ENCODE measurements around the gene RNFT2. TPM values are rescaled to one million over a fixed set of nuclear protein-coding genes. Genes with fewer than 3 reads are reported as not detected.

The RNFT2 gene
- total RNA-seq, 1 experiment from 2014 or later, result 34.9 TPM

DNA sequence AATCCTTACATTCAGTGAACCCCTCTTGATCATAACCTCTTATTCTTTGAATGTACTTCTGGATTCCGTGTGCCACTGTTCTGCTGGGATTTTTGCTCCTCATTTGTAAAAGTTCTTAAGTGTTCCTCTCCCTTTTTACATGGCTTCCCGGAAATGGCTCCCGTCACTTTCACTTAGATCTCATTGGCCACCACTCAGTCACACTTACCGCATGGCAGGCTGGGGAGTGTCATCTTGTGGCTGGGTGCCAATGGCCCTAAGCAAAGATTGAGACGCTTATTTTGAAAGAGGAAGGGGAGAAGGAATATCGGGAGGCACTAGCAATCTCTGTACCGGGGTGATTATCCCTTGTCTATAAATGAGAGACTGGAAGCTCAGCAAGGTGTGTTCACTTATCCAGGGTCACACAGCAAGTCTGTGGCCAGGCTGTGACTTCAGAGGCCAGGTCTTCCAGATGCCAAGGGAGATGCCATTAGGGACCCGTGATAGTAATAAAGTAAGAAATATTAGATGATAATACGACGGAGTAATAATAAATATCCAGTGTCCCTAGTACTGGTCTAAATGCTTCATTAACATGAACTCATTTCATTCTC lies 68.8 kb downstream of the RNFT2 start:
- ChIA-PET CTCF (no interaction called here), POLR2A (no interaction called here), RAD21 (ENCODE audit: low non-redundant PET in 1 of 2, low total read pairs in 2 of 2, uncharacterized antibody in 2 of 2, unreplicated experiment in 2 of 2) (no interaction called here)
- no peak for DNase-seq (ENCODE audit: low read depth, low spot score)
- no peaks in the 10 kb centered on the region for H3K27me3 ChIP-seq (ENCODE audit: insufficient read depth, low read length)
- TF ChIP-seq, protein P1, sequence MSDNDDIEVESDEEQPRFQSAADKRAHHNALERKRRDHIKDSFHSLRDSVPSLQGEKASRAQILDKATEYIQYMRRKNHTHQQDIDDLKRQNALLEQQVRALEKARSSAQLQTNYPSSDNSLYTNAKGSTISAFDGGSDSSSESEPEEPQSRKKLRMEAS (IDR thresholded peaks at IDR 0.05), result no peak
- TF ChIP-seq EZH2 (IDR thresholded peaks at IDR 0.05) (no peak), EZH2phosphoT487 (IDR thresholded peaks at IDR 0.05; ENCODE audit: borderline replicate concordance) (no peak)
- TF ChIP-seq, protein P2, sequence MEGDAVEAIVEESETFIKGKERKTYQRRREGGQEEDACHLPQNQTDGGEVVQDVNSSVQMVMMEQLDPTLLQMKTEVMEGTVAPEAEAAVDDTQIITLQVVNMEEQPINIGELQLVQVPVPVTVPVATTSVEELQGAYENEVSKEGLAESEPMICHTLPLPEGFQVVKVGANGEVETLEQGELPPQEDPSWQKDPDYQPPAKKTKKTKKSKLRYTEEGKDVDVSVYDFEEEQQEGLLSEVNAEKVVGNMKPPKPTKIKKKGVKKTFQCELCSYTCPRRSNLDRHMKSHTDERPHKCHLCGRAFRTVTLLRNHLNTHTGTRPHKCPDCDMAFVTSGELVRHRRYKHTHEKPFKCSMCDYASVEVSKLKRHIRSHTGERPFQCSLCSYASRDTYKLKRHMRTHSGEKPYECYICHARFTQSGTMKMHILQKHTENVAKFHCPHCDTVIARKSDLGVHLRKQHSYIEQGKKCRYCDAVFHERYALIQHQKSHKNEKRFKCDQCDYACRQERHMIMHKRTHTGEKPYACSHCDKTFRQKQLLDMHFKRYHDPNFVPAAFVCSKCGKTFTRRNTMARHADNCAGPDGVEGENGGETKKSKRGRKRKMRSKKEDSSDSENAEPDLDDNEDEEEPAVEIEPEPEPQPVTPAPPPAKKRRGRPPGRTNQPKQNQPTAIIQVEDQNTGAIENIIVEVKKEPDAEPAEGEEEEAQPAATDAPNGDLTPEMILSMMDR (IDR thresholded peaks at IDR 0.05 in 2 of 3, conservative IDR thresholded peaks at IDR 0.05 in 1 of 3; ENCODE audit: borderline replicate concordance in 1 of 3, insufficient read depth in 1 of 3, low read depth in 2 of 3, low read length in 2 of 3), result no peak
- intact Hi-C loops (cut with micrococcal nuclease), result no loop called here
- H3K4me3 ChIP-seq (replicated peaks in 1 of 2; ENCODE audit: low read depth in 1 of 2, low read length in 2 of 2), result no peak overlapping the region
- H3K36me3 ChIP-seq (ENCODE audit: control insufficient read depth in 1 of 2, insufficient read depth in 2 of 2, low read length in 2 of 2), result no peaks in the 10 kb centered on the region
- no peak overlapping the region for H3K4me2 ChIP-seq (ENCODE audit: low read length)
- no TSS peak for BruUV-seq (replicated peaks)
- H3K9me3 ChIP-seq (ENCODE audit: control insufficient read depth in 1 of 2, insufficient read depth in 1 of 2, low read depth in 1 of 2, low read length in 2 of 2), result no peaks in the 10 kb centered on the region
- H3K9ac ChIP-seq (ENCODE audit: low read length), result no peak overlapping the region
- no peaks in the 10 kb centered on the region for H3K79me2 ChIP-seq (ENCODE audit: insufficient read depth, low read length)
- H3K9me2 ChIP-seq (ENCODE audit: insufficient read depth), result no peaks in the 10 kb centered on the region
- no peak overlapping the region for H3K27ac ChIP-seq (ENCODE audit: low read depth, low read length)
- H4K20me1 ChIP-seq (ENCODE audit: insufficient read depth), result no peaks in the 10 kb centered on the region
- no peak for ATAC-seq
- H2AFZ ChIP-seq (ENCODE audit: low read depth, low read length, poor library complexity, severe bottlenecking), result no peak overlapping the region
- peaks cover 0 to 2% of the 10 kb centered on the region in 2 experiments; a peak in 2 of 4 replicates for H3K4me1 ChIP-seq (ENCODE audit: control insufficient read depth in 1 of 2, insufficient read depth in 2 of 2, low read length in 2 of 2)

DNA sequence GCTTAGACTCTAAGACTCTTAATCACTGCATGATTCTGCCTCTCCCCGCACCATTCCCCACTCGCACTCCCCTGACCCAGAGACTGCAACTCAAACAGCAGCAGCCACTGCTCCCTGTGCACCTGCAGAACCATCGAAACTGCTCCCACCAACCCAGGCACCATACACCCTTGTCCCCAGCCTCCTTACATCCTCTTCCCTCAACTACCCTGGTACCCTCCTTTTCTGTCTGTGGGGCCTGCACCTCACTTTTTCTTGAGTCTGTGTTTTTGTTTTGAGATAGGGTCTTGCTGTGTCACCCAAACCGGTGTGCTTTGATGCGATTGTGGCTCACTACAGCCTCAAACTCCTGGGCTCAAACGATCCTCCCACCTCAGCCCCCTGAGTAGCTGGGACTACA lies 69.4 kb downstream of the RNFT2 start:
- H3K9me2 ChIP-seq (ENCODE audit: insufficient read depth), result no peaks in the 10 kb centered on the region
- H3K4me2 ChIP-seq (ENCODE audit: low read length), result no peak overlapping the region
- no peak overlapping the region for H3K9ac ChIP-seq (ENCODE audit: low read length)
- peaks cover 5 to 8% of the 10 kb centered on the region in 2 experiments; a peak in 3 of 4 replicates for H3K4me1 ChIP-seq (ENCODE audit: control insufficient read depth in 1 of 2, insufficient read depth in 2 of 2, low read length in 2 of 2)
- H3K9me3 ChIP-seq (ENCODE audit: control insufficient read depth in 1 of 2, insufficient read depth in 1 of 2, low read depth in 1 of 2, low read length in 2 of 2), result no peaks in the 10 kb centered on the region
- intact Hi-C loops (cut with micrococcal nuclease), result no loop called here
- H3K79me2 ChIP-seq (ENCODE audit: insufficient read depth, low read length), result no peaks in the 10 kb centered on the region
- no peaks in the 10 kb centered on the region for H3K36me3 ChIP-seq (ENCODE audit: control insufficient read depth in 1 of 2, insufficient read depth in 2 of 2, low read length in 2 of 2)
- no peak overlapping the region for H3K27ac ChIP-seq (ENCODE audit: low read depth, low read length)
- ATAC-seq (no peak), DNase-seq (ENCODE audit: low read depth, low spot score) (no peak)
- RAD21 ChIA-PET (ENCODE audit: low non-redundant PET in 1 of 2, low total read pairs in 2 of 2, uncharacterized antibody in 2 of 2, unreplicated experiment in 2 of 2), result no interaction called here
- H4K20me1 ChIP-seq (ENCODE audit: insufficient read depth), result no peaks in the 10 kb centered on the region
- no peaks in the 10 kb centered on the region for H3K27me3 ChIP-seq (ENCODE audit: insufficient read depth, low read length)
- no peak overlapping the region for H3K4me3 ChIP-seq (replicated peaks in 1 of 2; ENCODE audit: low read depth in 1 of 2, low read length in 2 of 2)
- POLR2A ChIA-PET, result no interaction called here
- CTCF ChIA-PET, result no interaction called here
- no TSS peak for BruUV-seq (replicated peaks)
- no peak overlapping the region for H2AFZ ChIP-seq (ENCODE audit: low read depth, low read length, poor library complexity, severe bottlenecking)
- TF ChIP-seq, protein P3, sequence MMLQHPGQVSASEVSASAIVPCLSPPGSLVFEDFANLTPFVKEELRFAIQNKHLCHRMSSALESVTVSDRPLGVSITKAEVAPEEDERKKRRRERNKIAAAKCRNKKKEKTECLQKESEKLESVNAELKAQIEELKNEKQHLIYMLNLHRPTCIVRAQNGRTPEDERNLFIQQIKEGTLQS (IDR thresholded peaks at IDR 0.05), result no peak
- no peak for TF ChIP-seq SIN3A (IDR thresholded peaks at IDR 0.05; ENCODE audit: low read depth)
- no peak for TF ChIP-seq EGR1 (IDR thresholded peaks at IDR 0.05; ENCODE audit: low read depth)
- TF ChIP-seq POLR2A (IDR thresholded peaks at IDR 0.05; ENCODE audit: borderline replicate concordance, extremely low read depth, insufficient read depth, insufficient read length), result no peak
- TF ChIP-seq, protein P2 (IDR thresholded peaks at IDR 0.05 in 2 of 3, conservative IDR thresholded peaks at IDR 0.05 in 1 of 3; ENCODE audit: borderline replicate concordance in 1 of 3, insufficient read depth in 1 of 3, low read depth in 2 of 3, low read length in 2 of 3), result no peak
- no peak for TF ChIP-seq SRF (IDR thresholded peaks at IDR 0.05; ENCODE audit: low read depth)
- no peak for TF ChIP-seq ELF1 (IDR thresholded peaks at IDR 0.05; ENCODE audit: borderline replicate concordance, low read depth)
- no peak for TF ChIP-seq SP1 (IDR thresholded peaks at IDR 0.05; ENCODE audit: low read depth)
- TF ChIP-seq CBX3 (IDR thresholded peaks at IDR 0.05; ENCODE audit: low read depth), result no peak
- TF ChIP-seq RAD21 (IDR thresholded peaks at IDR 0.05; ENCODE audit: low read depth), result no peak

All from HCT116 (cell line).